Common myeloid progenitor, CD34-positive (primary cell): ENCODE results near the gene MKLN1.

Source experiments
- CTCF ChIA-PET: fragments of 350-600 bp; sonication (Branson Sonifier 250); formaldehyde crosslinking; loops from one replicate; lab custom pipeline; 2021; ENCODE audit warnings: antibody characterized with exemption; lab: Charles Lee
- POLR2A ChIA-PET: fragments of 350-600 bp; sonication (Branson Sonifier 250); formaldehyde crosslinking; loops from one replicate; lab custom pipeline; 2021; ENCODE audit warnings: antibody characterized with exemption; lab: Charles Lee
- DNase-seq, 3 donors: peaks; one replicate each; pipeline versions ENCODE4 v3.0.0 to v3.0.0-alpha.2; 2013
- H3K27ac ChIP-seq, 2 experiments: 1 replicate in 1 of 2; 2 replicates in 1 of 2; pipeline ENCODE4 v1.7.0; 2013; ENCODE audit warnings: inconsistent platforms in 2 of 2, low read length in 2 of 2, mild to moderate bottlenecking in 2 of 2, low read depth in 1 of 2, moderate library complexity in 1 of 2; ENCODE audit not compliant: severe bottlenecking in 2 of 2, insufficient read depth in 1 of 2, poor library complexity in 1 of 2
- H3K27me3 ChIP-seq, 5 experiments: replicated peaks in 2 of 5; 1 replicate in 3 of 5; 2 replicates in 2 of 5; pipeline versions ENCODE4 v1.6.1 to v1.7.0; 2013; ENCODE audit warnings: low read length in 4 of 5, mild to moderate bottlenecking in 2 of 5, moderate library complexity in 2 of 5, inconsistent platforms in 1 of 5; ENCODE audit not compliant: insufficient read depth in 5 of 5, control insufficient read depth in 4 of 5
- H3K36me3 ChIP-seq, 4 experiments: 1 replicate in 2 of 4; 2 replicates in 2 of 4; pipeline versions ENCODE4 v1.6.1 to v1.7.0; 2013; ENCODE audit warnings: low read length in 3 of 4, control low read depth in 1 of 4, mild to moderate bottlenecking in 1 of 4; ENCODE audit not compliant: control insufficient read depth in 4 of 4, insufficient read depth in 4 of 4
- H3K4me1 ChIP-seq, 4 experiments: 1 replicate in 3 of 4; 2 replicates in 1 of 4; pipeline versions ENCODE4 v1.6.1 to v1.7.1; 2013; ENCODE audit warnings: low read length in 3 of 4, mild to moderate bottlenecking in 3 of 4, control low read depth in 1 of 4, inconsistent platforms in 1 of 4, moderate library complexity in 1 of 4; ENCODE audit not compliant: control insufficient read depth in 4 of 4, insufficient read depth in 4 of 4; ENCODE audit errors: control extremely low read depth in 1 of 4
- H3K4me3 ChIP-seq, 7 experiments: 1 replicate in 4 of 7; 2 replicates in 3 of 7; pipeline versions ENCODE4 v1.5.1 to v1.7.0; 2013; ENCODE audit warnings: mild to moderate bottlenecking in 7 of 7, low read length in 6 of 7, moderate library complexity in 6 of 7, inconsistent platforms in 2 of 7, low read depth in 2 of 7, control low read depth in 1 of 7; ENCODE audit not compliant: insufficient read depth in 4 of 7, control insufficient read depth in 1 of 7; ENCODE audit errors: extremely low read depth in 1 of 7
- H3K9me3 ChIP-seq, 5 experiments: 1 replicate in 4 of 5; 2 replicates in 1 of 5; pipeline versions ENCODE4 v1.6.1 to v1.7.1; 2013; ENCODE audit warnings: low read length in 4 of 5, mild to moderate bottlenecking in 2 of 5, inconsistent platforms in 1 of 5, low read depth in 1 of 5, moderate library complexity in 1 of 5; ENCODE audit not compliant: control insufficient read depth in 4 of 5, insufficient read depth in 2 of 5; ENCODE audit errors: control extremely low read depth in 1 of 5
- WGBS: methylation state at CpG from one replicate; pipeline ENCODE4 v1.1.5; 2013; ENCODE audit not compliant: insufficient coverage; 5-methylcytosine and 5-hydroxymethylcytosine counted together

The MKLN1 gene

DNA sequence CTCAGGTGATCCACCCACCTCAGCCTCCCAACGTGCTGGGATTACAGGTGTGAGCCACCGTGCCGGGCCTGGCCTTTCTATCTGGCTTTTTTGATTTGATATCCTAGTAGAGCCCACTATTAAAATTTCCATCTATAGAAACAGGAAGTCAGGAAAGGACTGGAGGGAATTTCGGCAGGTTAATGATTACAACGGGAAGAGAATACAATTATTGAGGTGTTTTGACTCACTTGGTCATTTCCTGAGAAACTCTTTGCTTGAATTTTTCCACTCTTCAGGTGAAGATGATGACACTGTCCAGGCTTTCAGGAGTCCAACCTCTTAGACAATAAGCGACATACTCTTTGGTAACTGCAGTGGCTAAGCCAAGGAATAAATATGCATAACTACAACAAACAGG, 1.1 kb upstream of the MKLN1 start:
- Histone ChIP-seq H3K4me3 (peak overlapping the region in 5 of 7 experiments; percentile 94 to 100 (median 98)), H3K27ac (no peak overlapping the region), H3K4me1 (peaks cover 18 to 28% (median 21%) of the 10 kb centered on the region in 4 experiments), H3K27me3 (no peaks in the 10 kb centered on the region), H3K9me3 (no peaks in the 10 kb centered on the region), H3K36me3 (no peaks in the 10 kb centered on the region)
- ChIA-PET POLR2A (interaction anchor here (1.2 kb wide), 1 partner anchor 132 kb away, joined by 3 read pairs; no protein-coding TSS in a partner anchor), CTCF (interaction anchor here (1.0 to 1.6 kb wide), 2 partner anchors 8 to 10 kb away, joined by 3 to 5 read pairs; no protein-coding TSS in a partner anchor)
- WGBS = no CpG with 5 or more reads among the region's 6 CpGs
- no peak for DNase-seq

DNA sequence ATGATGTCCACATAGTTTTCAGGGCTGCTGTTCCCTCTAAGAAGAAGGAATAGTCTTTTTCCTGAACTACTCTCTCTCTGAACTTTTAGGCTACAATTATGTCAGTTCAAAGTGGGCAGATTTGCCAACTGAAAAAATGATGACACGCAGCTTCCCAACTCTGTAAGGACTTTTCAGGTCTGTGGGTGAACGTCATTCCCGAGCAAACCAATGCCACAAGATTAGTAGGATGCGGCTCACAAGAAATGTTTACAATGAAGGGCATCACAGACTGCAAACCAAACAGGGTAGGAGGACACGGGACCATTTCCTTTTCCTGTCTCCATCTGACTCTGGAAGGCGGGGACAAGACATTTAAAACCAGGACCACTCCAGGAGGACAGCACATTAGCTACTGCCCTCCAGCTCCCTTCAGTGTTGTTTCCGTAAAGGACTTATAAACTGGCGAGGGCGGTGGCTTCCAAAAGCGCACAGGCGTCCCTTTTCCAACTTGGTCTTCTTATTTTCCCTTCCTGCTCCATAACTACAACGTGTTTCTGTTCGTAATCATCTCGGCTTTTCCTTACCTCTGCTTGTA, 539 bp upstream of the MKLN1 start:
- ChIA-PET CTCF (interaction anchor here (1.0 to 1.6 kb wide), 2 partner anchors 9 kb away, joined by 3 to 5 read pairs; no protein-coding TSS in a partner anchor), POLR2A (interaction anchor here (0.5 to 1.4 kb wide), 6 partner anchors 12 to 274 kb away, joined by 3 to 4 read pairs (median 3); no protein-coding TSS in a partner anchor)
- peak in 2 of 3 donors; percentile 40 to 54 for DNase-seq

GRCh38 chr7:131328377-131329175, 900 bp downstream of the MKLN1 start:
- Histone ChIP-seq H3K36me3 (peaks cover 0 to 6% (median 1%) of the 10 kb centered on the region in 4 experiments), H3K27ac (peak overlapping the region; percentile 96 to 99), H3K27me3 (no peaks in the 10 kb centered on the region), H3K4me3 (peak overlapping the region; percentile 77 to 100 (median 97)), H3K9me3 (peaks cover 0 to 3% (median 0%) of the 10 kb centered on the region in 5 experiments), H3K4me1 (peaks cover 18 to 28% (median 21%) of the 10 kb centered on the region in 4 experiments)
- 0% methylated on average over 16 of the region's 20 CpGs for WGBS
- DNase-seq = no peak
- ChIA-PET POLR2A (interaction anchor here (0.7 to 1.4 kb wide), 4 partner anchors 11 to 223 kb away, joined by 3 to 5 read pairs (median 3); no protein-coding TSS in a partner anchor), CTCF (interaction anchor here (0.7 to 1.6 kb wide), 2 partner anchors 10 to 238 kb away, joined by 3 read pairs; no protein-coding TSS in a partner anchor)

More for the DNA sequence above, 539 bp upstream of the MKLN1 start:
- Histone ChIP-seq H3K9me3 (no peaks in the 10 kb centered on the region), H3K4me1 (peaks cover 18 to 28% (median 21%) of the 10 kb centered on the region in 4 experiments), H3K27me3 (no peaks in the 10 kb centered on the region), H3K36me3 (no peaks in the 10 kb centered on the region), H3K27ac (peak overlapping the region; percentile 26 to 99), H3K4me3 (peak overlapping the region; percentile 77 to 100 (median 97))
- WGBS = 1% methylated on average over 13 of the region's 14 CpGs

DNA sequence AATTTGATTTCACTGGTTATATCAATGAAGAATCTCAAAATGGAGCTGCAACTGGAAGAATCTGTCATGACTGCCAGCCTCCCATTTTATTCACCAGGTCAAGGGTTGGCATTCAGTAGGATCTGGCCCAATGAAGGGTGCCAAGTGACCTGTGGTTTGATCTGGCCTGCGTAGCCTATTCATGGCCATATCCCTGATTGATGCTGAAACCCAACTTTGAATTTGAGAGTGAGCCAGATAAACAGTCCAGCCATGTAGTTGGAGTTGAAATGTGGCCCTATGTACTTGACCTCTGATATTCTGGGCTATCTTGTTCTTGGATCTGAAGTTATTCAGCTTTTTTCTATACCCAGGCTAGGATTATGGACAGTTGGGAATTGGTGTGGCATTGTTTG, 1.5 kb downstream of the MKLN1 start:
- Histone ChIP-seq H3K36me3 (peaks cover 2 to 6% (median 3%) of the 10 kb centered on the region in 4 experiments), H3K4me3 (peak overlapping the region in 6 of 7 experiments; percentile 94 to 100 (median 98)), H3K4me1 (peaks cover 18 to 28% (median 21%) of the 10 kb centered on the region in 4 experiments), H3K9me3 (peaks cover 0 to 3% (median 1%) of the 10 kb centered on the region in 5 experiments), H3K27me3 (no peaks in the 10 kb centered on the region), H3K27ac (peak overlapping the region; percentile 96 to 99)
- ChIA-PET CTCF (no interaction called here), POLR2A (interaction anchor here (0.6 kb wide), 1 partner anchor 290 kb away, joined by 4 read pairs; no protein-coding TSS in a partner anchor)
- 100% methylated on average over 1 of the region's 1 CpG for WGBS
- DNase-seq = no peak

GRCh38 chr7:131330299-131330698, 2.6 kb downstream of the MKLN1 start:
- Histone ChIP-seq H3K36me3 (peaks cover 2 to 6% (median 3%) of the 10 kb centered on the region in 4 experiments), H3K9me3 (peaks cover 0 to 8% (median 1%) of the 10 kb centered on the region in 5 experiments), H3K4me1 (peaks cover 18 to 28% (median 21%) of the 10 kb centered on the region in 4 experiments), H3K27ac (no peak overlapping the region), H3K4me3 (peak overlapping the region in 4 of 7 experiments; percentile 2 to 94 (median 64)), H3K27me3 (no peaks in the 10 kb centered on the region)
- DNase-seq = no peak
- 100% methylated on average over 1 of the region's 4 CpGs for WGBS
- ChIA-PET POLR2A (no interaction called here), CTCF (no interaction called here)

GRCh38 chr7:131331806-131332205, 4.1 kb downstream of the MKLN1 start:
- WGBS = no CpG with 5 or more reads among the region's 1 CpG
- H3K27me3 ChIP-seq = no peaks in the 10 kb centered on the region
- H3K4me1 ChIP-seq = peaks cover 18 to 24% (median 20%) of the 10 kb centered on the region in 4 experiments
- H3K4me3 ChIP-seq = no peak overlapping the region
- peaks cover 2 to 6% (median 4%) of the 10 kb centered on the region in 4 experiments for H3K36me3 ChIP-seq
- H3K27ac ChIP-seq = no peak overlapping the region
- DNase-seq = no peak
- ChIA-PET CTCF (no interaction called here), POLR2A (no interaction called here)
- peaks cover 0 to 23% (median 4%) of the 10 kb centered on the region in 5 experiments for H3K9me3 ChIP-seq
